ENCODE data around the gene CELF2. TPM values are rescaled to one million over a fixed set of nuclear protein-coding genes. Genes with fewer than 3 reads are reported as not detected.

CELF2 gene
- total RNA-seq, 1 donor, result 135 TPM

DNA sequence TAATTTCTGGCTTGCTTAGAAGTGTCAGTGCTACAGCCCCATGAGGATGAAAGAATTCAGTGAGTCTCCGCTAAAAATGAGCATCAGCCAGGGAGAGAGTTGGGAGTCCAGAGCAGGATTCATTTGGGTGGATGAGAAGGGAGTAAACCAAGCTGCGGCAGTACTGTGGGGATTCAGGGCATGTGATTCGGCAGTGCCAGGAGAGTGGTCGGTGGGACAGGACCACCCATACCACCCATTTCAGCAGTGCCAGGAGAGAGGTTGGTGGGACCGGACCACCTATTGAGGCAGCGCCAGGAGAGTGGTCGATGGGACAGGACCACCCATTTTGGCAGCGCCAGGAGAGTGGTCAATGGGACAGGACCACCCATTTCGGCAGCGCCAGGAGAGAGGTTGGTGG lies 144.2 kb downstream of the CELF2 start:
- peaks cover 64% of the 10 kb centered on the region for H3K4me1 ChIP-seq (ENCODE audit: insufficient read depth, low read length)
- no peak overlapping the region for H3K4me3 ChIP-seq (ENCODE audit: low read length)
- no peaks in the 10 kb centered on the region for H3K9me3 ChIP-seq (ENCODE audit: low read depth, low read length)
- H3K27me3 ChIP-seq (ENCODE audit: insufficient read depth, low read length), result no peaks in the 10 kb centered on the region

DNA sequence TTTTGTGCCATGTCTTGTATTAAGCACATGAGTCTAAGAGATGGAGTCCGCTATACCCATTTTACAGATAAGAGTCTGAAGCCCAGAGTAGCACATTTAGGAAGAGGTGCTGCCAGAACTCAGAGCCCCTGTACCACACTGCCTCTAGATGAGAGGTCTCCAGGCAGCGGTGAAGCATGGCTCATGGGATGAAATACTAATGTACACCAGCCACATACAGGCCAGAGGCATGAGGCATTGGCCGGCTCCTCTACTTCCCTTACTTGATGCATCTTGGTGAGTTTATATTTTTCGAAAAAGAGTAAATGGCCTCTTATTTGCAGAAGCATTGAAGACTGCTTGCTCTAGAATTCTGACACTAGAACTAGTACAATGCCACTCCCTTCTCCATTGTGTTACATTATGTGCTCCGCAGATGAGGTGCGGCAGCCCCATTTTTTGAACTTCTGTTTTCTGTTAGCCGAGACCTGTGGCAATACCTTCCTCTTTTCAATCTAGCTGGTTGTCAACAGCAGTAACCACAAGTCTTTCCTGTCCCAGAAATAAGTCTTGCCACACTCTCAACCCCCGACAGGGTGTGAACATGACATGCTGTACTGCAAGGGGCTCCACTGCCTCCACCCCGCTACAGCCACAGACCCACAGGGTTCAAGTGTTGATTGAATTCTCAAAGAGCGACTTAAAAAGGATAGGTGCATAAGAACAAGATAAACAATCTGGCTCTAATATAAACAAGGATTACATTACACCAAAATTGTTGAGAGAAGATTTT lies 145.3 kb downstream of the CELF2 start:
- Histone ChIP-seq H3K4me3 (ENCODE audit: low read length) (no peak overlapping the region), H3K4me1 (ENCODE audit: insufficient read depth, low read length) (peaks cover 59% of the 10 kb centered on the region), H3K27me3 (ENCODE audit: insufficient read depth, low read length) (no peaks in the 10 kb centered on the region), H3K9me3 (ENCODE audit: low read depth, low read length) (no peaks in the 10 kb centered on the region)

DNA sequence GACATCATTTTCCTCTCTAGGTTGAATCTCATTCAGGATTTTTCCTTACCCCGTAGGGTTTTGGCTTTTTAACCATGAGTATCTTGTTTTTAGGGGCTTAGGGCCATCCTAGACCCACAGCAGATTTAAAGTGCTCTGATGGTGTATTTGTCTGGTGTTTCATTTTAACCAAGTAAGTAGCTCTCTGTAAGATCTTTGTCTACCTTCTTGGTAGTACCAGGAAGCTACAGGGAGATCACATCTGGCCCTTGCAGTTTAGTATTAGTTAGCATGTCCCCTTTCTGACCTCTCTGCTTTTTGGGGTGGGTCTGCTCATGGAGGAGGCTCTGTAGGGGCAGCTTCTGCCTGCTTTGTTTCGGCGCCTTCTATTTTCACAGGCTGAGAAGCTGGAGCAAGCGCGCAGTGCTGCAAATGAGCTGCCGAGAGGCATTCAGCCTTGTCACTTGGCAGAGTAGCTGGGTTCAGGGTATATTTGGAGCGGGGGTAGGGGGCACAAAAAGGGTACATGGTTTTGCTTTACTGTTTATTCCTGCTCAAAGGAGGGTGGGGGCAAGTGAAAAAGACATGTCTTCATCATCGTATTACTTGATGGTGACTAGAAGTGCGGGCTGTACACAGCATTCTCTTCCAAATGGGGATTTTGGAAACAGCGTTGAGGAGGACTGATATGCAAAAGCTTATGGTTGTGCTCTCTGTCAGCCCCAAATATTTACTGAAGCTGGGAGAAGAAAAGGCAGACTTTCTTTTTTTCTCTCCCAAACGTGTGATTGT lies 146.3 kb downstream of the CELF2 start:
- peak overlapping the region; percentile 95 for H3K4me3 ChIP-seq (ENCODE audit: low read length)
- peaks cover 62% of the 10 kb centered on the region for H3K4me1 ChIP-seq (ENCODE audit: insufficient read depth, low read length)
- H3K27me3 ChIP-seq (ENCODE audit: insufficient read depth, low read length), result no peaks in the 10 kb centered on the region
- H3K9me3 ChIP-seq (ENCODE audit: low read depth, low read length), result no peaks in the 10 kb centered on the region

DNA sequence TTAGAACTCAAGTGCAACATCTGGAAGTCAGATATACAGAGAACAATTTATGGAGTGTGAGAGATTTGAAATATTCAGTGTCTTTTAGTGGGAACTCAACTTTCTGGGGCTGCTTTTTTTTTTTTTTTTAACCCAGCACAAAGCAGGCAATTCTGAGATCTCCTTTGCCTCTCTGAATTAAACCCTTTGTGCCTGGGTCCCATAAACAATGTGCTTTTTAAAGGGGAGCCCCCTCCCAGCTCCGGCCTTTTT lies 146.8 kb downstream of the CELF2 start:
- peak overlapping the region; percentile 95 for H3K4me3 ChIP-seq (ENCODE audit: low read length)
- H3K27me3 ChIP-seq (ENCODE audit: insufficient read depth, low read length), result no peaks in the 10 kb centered on the region
- H3K9me3 ChIP-seq (ENCODE audit: low read depth, low read length), result no peaks in the 10 kb centered on the region
- H3K4me1 ChIP-seq (ENCODE audit: insufficient read depth, low read length), result peaks cover 65% of the 10 kb centered on the region

DNA sequence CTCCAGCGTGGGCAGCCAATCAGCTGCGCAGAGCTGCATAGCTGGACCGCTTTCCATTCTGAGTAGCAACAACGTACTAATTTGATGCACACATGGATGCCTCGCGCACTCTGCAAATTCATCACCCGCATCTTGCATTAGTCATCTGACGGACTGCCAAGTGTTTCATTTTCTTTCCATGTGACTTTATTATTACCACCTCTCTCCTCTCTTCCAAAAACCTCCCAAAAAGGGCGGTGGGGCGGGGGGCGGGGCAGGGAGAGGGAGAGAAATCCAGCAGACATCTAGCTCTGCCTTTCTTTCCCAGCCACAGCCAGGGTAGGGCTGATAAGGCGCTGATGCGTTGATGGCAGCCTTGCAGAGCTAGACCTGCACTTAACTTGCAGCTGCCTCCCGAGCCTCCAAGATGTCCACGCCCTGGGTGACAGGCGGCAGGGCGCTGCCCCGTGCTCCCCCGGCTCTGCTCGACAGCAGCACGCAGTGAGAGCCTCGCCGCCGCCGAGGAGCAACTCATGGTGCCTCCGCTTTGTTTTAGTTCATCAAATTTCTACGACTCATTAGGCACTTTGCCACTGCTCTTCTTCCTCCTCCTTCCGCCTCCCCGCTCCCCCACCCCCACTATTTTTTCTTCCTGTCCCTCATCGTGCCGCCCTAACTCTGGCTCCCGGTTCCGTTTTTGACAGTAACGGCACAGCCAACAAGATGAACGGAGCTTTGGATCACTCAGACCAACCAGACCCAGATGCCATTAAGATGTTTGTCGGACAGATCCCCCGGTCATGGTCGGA lies 147.3 kb downstream of the CELF2 start:
- Histone ChIP-seq H3K4me3 (ENCODE audit: low read length) (peak overlapping the region; percentile 95), H3K9me3 (ENCODE audit: low read depth, low read length) (no peaks in the 10 kb centered on the region), H3K27me3 (ENCODE audit: insufficient read depth, low read length) (no peaks in the 10 kb centered on the region), H3K4me1 (ENCODE audit: insufficient read depth, low read length) (peaks cover 65% of the 10 kb centered on the region)

DNA sequence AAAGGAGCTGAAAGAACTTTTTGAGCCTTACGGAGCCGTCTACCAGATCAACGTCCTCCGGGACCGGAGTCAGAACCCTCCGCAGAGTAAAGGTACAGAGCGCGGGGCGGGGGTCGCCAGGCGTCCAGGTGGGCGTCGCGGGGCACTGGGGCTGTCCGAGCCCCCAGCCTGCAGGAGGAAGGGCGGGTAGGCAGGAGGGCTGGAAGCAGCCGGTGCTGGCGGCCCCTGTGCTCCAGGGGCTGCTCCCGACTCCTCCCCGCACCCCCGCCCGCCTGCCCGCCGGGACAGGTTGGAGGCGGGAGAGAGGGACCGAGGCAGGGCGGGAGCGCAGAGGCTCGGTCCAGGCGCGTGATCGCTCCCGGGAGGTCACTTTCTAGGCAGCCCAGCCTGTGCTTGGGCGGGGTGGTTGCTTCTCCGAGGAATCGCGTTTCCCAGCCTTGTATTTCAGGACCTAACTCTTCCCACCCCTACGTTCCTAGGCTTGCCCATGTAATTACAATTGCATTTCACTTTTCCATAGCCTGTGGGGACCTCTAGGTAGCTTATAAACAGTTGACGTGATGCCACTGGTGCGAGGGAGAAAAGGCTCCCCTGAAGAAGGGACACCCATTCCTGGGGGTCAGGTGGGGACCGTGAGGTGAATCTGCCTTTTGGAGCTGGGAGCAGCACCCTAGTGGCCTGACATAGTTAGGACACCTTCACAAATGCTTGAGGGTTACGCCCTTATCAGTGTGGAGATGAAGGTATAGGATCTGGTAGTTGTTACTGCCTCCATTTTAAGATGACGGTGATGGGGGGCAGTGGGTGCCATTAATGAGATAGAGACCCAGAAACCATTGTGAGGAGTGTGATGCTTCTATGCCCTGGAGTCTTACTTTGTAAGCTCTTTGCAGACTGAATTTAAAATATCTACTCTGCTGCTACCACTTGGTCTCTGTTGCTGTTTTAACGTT lies 148.2 kb downstream of the CELF2 start:
- no peaks in the 10 kb centered on the region for H3K9me3 ChIP-seq (ENCODE audit: low read depth, low read length)
- peak overlapping the region; percentile 95 for H3K4me3 ChIP-seq (ENCODE audit: low read length)
- H3K4me1 ChIP-seq (ENCODE audit: insufficient read depth, low read length), result peaks cover 68% of the 10 kb centered on the region
- H3K27me3 ChIP-seq (ENCODE audit: insufficient read depth, low read length), result no peaks in the 10 kb centered on the region

DNA sequence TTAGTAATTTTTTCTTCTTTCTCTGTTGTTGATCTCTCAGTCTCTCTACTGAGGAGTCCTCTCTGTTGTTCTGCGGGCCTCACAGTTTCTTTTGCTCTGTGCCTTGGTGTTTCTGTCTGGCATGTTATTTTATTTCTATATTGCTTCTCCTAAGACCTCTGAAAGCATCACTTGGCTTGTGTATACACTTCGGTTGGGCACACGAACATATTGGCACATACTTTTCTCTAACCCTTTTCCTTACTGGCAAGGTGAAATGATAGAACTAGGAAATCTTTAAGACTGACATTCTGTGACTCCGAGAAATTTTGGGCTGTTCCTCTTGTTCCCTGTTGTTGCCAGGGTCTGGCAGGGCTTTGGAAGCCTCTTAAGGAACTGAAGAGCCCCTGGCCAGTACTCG lies 148.9 kb downstream of the CELF2 start:
- Histone ChIP-seq H3K4me1 (ENCODE audit: insufficient read depth, low read length) (peaks cover 68% of the 10 kb centered on the region), H3K27me3 (ENCODE audit: insufficient read depth, low read length) (no peaks in the 10 kb centered on the region), H3K9me3 (ENCODE audit: low read depth, low read length) (no peaks in the 10 kb centered on the region), H3K4me3 (ENCODE audit: low read length) (peak overlapping the region; percentile 95)

DNA sequence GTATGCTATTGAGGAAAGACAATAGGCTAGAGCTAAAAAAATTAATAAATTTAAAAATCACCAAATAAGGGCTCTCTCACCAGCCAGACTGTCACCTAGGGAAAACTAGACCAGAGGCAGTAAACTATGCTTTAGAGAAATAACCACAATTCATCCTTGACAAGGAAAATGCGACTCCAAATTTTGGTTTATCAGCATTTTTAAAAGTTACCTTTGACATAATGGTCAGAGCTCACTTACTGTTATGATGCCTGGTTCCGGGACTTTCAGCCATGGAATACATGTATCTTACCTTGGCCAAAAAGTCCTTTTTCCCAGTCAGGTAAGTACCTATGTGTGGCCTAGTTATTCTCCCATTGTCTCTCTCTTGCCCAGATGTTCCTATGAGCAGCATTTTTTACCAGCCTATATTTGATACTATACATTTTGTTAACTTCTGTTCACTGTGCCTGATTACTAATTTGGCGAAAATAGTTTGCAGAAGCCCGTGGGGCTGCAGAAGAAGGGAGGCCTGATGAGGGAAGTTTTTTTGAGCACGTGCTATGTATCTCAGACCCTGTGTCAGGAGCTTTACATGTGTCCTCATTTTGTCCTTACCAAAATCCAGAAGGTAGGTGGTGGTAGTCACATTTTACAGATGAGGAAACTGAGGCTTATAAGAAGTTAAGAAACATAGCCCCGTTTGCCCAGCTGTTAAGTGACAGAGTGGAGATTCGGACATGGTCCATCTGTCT lies 149.7 kb downstream of the CELF2 start:
- H3K27me3 ChIP-seq (ENCODE audit: insufficient read depth, low read length), result no peaks in the 10 kb centered on the region
- H3K4me3 ChIP-seq (ENCODE audit: low read length), result peak overlapping the region; percentile 95
- H3K4me1 ChIP-seq (ENCODE audit: insufficient read depth, low read length), result peaks cover 68% of the 10 kb centered on the region
- no peaks in the 10 kb centered on the region for H3K9me3 ChIP-seq (ENCODE audit: low read depth, low read length)

DNA sequence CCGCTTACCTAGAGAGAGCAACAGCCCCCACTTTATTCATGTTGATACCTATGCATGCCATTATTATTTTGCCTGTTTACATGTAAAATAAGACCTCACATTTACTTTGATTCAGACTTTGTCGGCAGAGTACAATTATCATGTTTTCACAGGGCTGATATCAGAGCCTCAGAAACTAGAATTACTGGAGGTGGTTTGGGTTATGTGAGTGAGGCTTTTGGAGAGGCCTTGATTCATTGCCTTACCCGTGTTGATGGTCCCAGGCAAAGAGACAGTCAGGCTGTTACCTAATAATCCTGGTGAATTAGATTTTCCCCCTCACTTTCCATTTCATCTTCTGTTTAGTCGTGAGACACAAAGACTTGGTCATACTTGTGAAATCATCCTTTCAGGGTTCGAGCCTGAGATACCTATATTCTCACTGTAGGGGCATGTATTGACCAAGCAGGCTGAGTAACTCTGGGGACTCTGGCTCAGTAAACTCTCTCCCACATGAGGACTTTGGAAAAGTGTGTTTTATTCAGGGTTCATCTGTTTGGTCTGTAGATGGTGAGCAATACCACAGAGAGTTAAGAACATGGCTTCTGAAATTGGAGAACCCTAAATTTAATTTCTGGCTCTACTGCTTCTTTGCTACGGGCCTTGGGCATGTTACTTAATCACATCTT lies 150.9 kb downstream of the CELF2 start:
- H3K9me3 ChIP-seq (ENCODE audit: low read depth, low read length), result no peaks in the 10 kb centered on the region
- H3K4me1 ChIP-seq (ENCODE audit: insufficient read depth, low read length), result peaks cover 72% of the 10 kb centered on the region
- no peaks in the 10 kb centered on the region for H3K27me3 ChIP-seq (ENCODE audit: insufficient read depth, low read length)
- H3K4me3 ChIP-seq (ENCODE audit: low read length), result peak overlapping the region; percentile 95

DNA sequence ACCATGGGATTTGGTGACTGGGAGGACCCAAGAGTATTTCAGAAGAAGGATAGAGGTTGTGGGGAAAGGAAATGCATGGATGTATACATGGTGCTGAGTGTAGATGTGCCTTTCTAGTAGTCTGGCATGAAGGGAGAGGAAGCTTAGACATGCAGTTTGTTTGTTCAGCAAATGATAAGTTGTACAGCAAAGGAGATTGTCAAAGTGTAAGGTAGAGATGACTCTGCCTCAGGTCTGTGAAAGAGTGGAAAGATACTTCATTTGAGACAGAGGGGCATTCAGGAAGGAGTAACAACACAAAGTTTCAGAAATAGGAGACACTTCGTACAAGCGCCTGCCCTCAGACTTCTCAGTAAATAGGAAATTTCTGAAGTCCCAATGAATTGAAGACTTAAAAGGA lies 152.3 kb downstream of the CELF2 start:
- Histone ChIP-seq H3K9me3 (ENCODE audit: low read depth, low read length) (no peaks in the 10 kb centered on the region), H3K27me3 (ENCODE audit: insufficient read depth, low read length) (no peaks in the 10 kb centered on the region), H3K4me1 (ENCODE audit: insufficient read depth, low read length) (peaks cover 75% of the 10 kb centered on the region), H3K4me3 (ENCODE audit: low read length) (peak overlapping the region; percentile 95)

DNA sequence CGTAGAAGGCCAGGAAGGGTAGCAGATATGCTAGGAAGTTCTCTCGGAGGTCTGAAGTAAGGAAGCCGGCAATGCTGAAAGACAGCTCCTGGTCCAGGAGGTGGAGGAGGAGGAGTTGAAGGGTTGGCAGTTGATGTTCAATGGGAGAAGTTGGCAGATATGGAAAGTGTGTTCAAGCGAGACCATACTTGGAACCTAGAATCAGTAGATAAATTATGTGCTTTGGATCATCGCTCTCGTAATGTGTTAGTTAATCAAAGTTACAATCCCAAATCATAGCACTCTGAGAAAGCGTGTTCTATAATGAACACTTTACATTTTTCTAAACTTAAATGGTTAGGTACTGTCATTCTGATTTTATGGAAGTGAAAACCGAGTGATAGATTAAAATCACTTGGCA lies 152.9 kb downstream of the CELF2 start:
- Histone ChIP-seq H3K4me1 (ENCODE audit: insufficient read depth, low read length) (peaks cover 81% of the 10 kb centered on the region), H3K9me3 (ENCODE audit: low read depth, low read length) (no peaks in the 10 kb centered on the region), H3K27me3 (ENCODE audit: insufficient read depth, low read length) (no peaks in the 10 kb centered on the region), H3K4me3 (ENCODE audit: low read length) (peak overlapping the region; percentile 95)

DNA sequence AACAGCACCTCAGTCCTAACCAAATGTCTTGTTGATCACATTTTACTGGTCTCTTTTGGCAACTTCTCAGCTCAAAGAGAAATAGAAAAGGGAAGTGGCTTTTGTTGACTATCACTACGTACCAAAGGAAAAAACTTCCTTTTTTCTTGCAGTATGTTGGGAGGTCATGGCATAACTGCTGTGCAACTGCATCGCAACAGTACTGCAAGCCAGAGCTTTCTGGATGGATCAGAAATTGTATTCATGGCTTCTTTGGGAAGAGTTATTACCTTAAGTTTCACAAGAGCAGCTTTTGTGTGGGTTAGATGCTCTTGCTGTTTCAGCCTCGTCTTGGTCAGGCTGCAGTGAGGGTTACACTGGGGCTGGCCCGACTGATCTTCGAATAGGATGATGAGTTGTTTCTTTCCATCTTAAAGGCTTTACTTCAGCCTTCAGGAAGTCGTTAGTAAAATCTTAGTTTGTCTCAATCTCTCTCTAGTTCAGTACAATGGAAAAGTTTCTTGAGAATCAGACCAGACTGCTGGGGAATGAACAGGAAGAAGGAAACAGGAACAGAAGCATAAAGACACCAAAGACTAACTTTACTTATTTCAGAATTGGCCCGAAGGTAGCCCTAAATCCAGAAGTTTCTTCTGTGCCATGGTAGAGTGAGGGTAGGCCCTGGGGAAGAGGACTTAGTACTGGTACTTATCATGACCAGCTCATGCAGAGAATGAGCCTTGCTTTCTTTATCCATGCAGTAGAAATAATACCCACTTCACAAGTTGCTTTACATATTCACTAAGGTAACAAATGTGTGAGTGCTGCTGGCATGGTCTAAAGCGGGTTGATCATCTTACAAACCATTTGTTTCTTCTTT lies 153.6 kb downstream of the CELF2 start:
- Histone ChIP-seq H3K27me3 (ENCODE audit: insufficient read depth, low read length) (no peaks in the 10 kb centered on the region), H3K9me3 (ENCODE audit: low read depth, low read length) (no peaks in the 10 kb centered on the region), H3K4me3 (ENCODE audit: low read length) (peak overlapping the region; percentile 95), H3K4me1 (ENCODE audit: insufficient read depth, low read length) (peaks cover 88% of the 10 kb centered on the region)

DNA sequence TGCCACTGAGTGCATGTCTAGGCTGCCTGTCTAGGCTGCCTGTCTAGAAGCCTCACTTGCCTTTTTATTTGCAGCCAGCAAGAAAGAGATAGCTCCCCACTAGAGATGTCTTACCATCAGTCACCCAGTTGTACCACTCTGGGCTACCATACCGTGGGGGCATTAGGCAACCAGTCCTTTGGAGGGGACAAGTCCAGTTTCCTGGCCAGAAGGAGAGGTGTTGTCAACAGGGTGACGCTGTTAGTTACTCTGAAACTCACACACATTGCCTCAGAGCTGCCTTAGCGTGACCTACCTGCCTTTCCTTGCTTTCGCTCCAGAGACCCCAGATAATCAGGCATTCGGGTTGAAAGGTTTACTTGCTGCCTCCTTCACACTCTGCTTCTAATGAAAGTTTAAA lies 155.4 kb downstream of the CELF2 start:
- peaks cover 100% of the 10 kb centered on the region for H3K4me1 ChIP-seq (ENCODE audit: insufficient read depth, low read length)
- H3K4me3 ChIP-seq (ENCODE audit: low read length), result peak overlapping the region; percentile 95
- no peaks in the 10 kb centered on the region for H3K9me3 ChIP-seq (ENCODE audit: low read depth, low read length)
- H3K27me3 ChIP-seq (ENCODE audit: insufficient read depth, low read length), result no peaks in the 10 kb centered on the region

All from mononuclear cell (primary cell).